ENCODE measurements around the gene WDR93. TPM values are rescaled to one million over a fixed set of nuclear protein-coding genes. Genes with fewer than 3 reads are reported as not detected.

Gene WDR93
- polyA plus RNA-seq, 3 donors: not detected

DNA sequence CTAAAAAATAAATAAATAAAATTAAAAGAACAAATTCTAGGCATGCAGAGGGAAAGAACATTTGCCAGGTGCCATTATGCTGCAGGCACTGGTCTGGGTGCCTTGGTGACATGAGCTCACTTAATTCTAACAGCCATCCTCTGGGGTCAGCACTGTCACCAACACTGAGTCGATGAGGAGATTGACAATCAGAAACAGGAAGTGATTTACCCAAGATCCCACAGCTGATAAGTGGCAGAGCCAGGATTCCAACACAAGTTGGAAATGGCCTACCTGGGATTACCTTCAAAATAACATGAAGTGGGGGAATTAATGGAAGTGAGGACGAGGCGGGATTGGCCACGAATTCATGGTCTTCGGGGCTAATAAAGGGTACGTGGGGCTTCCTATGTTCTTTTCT lies 15.0 kb upstream of the WDR93 start:
- Histone ChIP-seq H3K27ac (ENCODE audit: low read depth in 1 of 2, low read length in 2 of 2) (no peak overlapping the region), H3K9ac (ENCODE audit: insufficient read depth, low read length, poor library complexity, severe bottlenecking) (no peak overlapping the region), H4K20me1 (ENCODE audit: insufficient read depth, low read length) (no peaks in the 10 kb centered on the region), H3K4me2 (replicated peaks; ENCODE audit: extremely low read depth, low read length, poor library complexity, severe bottlenecking) (no peak overlapping the region), H3K9me3 (replicated peaks in 1 of 2; ENCODE audit: control insufficient read depth in 1 of 2, insufficient read depth in 1 of 2, low read length in 2 of 2) (no peaks in the 10 kb centered on the region), H3K4me1 (ENCODE audit: control insufficient read depth in 1 of 2, insufficient read depth in 2 of 2, low read length in 2 of 2) (no peaks in the 10 kb centered on the region), H2AFZ (ENCODE audit: insufficient read depth, low read depth, low read length, poor library complexity, severe bottlenecking) (no peak overlapping the region), H3K4me3 (replicated peaks in 1 of 3; ENCODE audit: low read depth in 2 of 3, low read length in 3 of 3) (no peak overlapping the region), H3K79me2 (ENCODE audit: insufficient read depth, low read length) (no peaks in the 10 kb centered on the region), H3K27me3 (ENCODE audit: control insufficient read depth in 2 of 2, insufficient read depth in 2 of 2, low read length in 2 of 2) (no peaks in the 10 kb centered on the region), H3K36me3 (replicated peaks in 1 of 2; ENCODE audit: control insufficient read depth in 1 of 2, insufficient read depth in 2 of 2, low read length in 2 of 2) (no peaks in the 10 kb centered on the region)
- Mint-ChIP-seq H3K27ac (peak overlapping the region in 1 of 7 donors; percentile 45), H3K36me3 (no peaks in the 10 kb centered on the region), H3K27me3 (ENCODE audit: low read depth in 3 of 3) (peaks cover 2% of the 10 kb centered on the region in 3 donors), H3K4me1 (no peaks in the 10 kb centered on the region), H3K4me3 (no peak overlapping the region), H3K9me3 (peaks cover 0 to 1% (median 0%) of the 10 kb centered on the region in 7 donors)
- intact Hi-C loops (cut with micrococcal nuclease): no loop called here
- TF ChIP-seq, protein P1, sequence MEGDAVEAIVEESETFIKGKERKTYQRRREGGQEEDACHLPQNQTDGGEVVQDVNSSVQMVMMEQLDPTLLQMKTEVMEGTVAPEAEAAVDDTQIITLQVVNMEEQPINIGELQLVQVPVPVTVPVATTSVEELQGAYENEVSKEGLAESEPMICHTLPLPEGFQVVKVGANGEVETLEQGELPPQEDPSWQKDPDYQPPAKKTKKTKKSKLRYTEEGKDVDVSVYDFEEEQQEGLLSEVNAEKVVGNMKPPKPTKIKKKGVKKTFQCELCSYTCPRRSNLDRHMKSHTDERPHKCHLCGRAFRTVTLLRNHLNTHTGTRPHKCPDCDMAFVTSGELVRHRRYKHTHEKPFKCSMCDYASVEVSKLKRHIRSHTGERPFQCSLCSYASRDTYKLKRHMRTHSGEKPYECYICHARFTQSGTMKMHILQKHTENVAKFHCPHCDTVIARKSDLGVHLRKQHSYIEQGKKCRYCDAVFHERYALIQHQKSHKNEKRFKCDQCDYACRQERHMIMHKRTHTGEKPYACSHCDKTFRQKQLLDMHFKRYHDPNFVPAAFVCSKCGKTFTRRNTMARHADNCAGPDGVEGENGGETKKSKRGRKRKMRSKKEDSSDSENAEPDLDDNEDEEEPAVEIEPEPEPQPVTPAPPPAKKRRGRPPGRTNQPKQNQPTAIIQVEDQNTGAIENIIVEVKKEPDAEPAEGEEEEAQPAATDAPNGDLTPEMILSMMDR (IDR thresholded peaks at IDR 0.05): no peak
- no peak for DNase-seq
- WGBS (ENCODE audit: insufficient coverage): no CpG with 5 or more reads among the region's 6 CpGs

DNA sequence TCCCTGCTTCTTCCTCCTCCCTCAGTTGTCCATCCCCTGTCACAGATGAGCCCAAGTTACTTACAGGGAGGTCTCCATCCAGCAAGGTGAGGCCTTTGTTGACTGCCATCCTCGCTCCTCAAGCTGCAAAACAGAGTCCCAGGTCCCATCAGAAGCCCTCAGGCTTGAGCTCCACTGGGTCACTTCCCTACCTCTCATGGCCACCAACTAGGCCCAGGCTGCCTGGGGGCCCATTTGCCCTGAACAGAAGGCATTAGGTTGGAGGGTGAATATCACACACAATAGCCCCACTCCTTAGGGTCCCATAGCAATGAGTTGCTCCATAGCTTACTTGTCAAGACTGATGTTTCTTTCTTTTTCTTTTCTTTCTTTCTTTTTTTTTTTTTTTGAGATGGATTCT lies 13.2 kb upstream of the WDR93 start:
- WGBS (ENCODE audit: insufficient coverage): no CpG with 5 or more reads among the region's 1 CpG
- H3K36me3 Mint-ChIP-seq: no peaks in the 10 kb centered on the region
- no peak overlapping the region for H3K4me3 Mint-ChIP-seq
- TF ChIP-seq, protein P1 (IDR thresholded peaks at IDR 0.05): no peak
- Histone ChIP-seq H3K4me2 (replicated peaks; ENCODE audit: extremely low read depth, low read length, poor library complexity, severe bottlenecking) (no peak overlapping the region), H3K4me3 (replicated peaks in 1 of 3; ENCODE audit: low read depth in 2 of 3, low read length in 3 of 3) (no peak overlapping the region), H3K9ac (ENCODE audit: insufficient read depth, low read length, poor library complexity, severe bottlenecking) (no peak overlapping the region), H3K27ac (ENCODE audit: low read depth in 1 of 2, low read length in 2 of 2) (no peak overlapping the region), H3K9me3 (replicated peaks in 1 of 2; ENCODE audit: control insufficient read depth in 1 of 2, insufficient read depth in 1 of 2, low read length in 2 of 2) (no peaks in the 10 kb centered on the region), H3K79me2 (ENCODE audit: insufficient read depth, low read length) (no peaks in the 10 kb centered on the region), H3K36me3 (replicated peaks in 1 of 2; ENCODE audit: control insufficient read depth in 1 of 2, insufficient read depth in 2 of 2, low read length in 2 of 2) (no peaks in the 10 kb centered on the region), H4K20me1 (ENCODE audit: insufficient read depth, low read length) (no peaks in the 10 kb centered on the region), H3K4me1 (ENCODE audit: control insufficient read depth in 1 of 2, insufficient read depth in 2 of 2, low read length in 2 of 2) (no peaks in the 10 kb centered on the region), H3K27me3 (ENCODE audit: control insufficient read depth in 2 of 2, insufficient read depth in 2 of 2, low read length in 2 of 2) (no peaks in the 10 kb centered on the region), H2AFZ (ENCODE audit: insufficient read depth, low read depth, low read length, poor library complexity, severe bottlenecking) (no peak overlapping the region)
- intact Hi-C loops (cut with micrococcal nuclease): no loop called here
- H3K27ac Mint-ChIP-seq: peak overlapping the region in 1 of 7 donors; percentile 45
- H3K27me3 Mint-ChIP-seq (ENCODE audit: low read depth in 3 of 3): peaks cover 2% of the 10 kb centered on the region in 3 donors
- no peak for DNase-seq
- no peaks in the 10 kb centered on the region for H3K4me1 Mint-ChIP-seq
- H3K9me3 Mint-ChIP-seq: peaks cover 0 to 1% (median 0%) of the 10 kb centered on the region in 7 donors

All from CD14-positive monocyte (primary cell).